DMS79 (cell line): ENCODE measurements around the gene PI4KA.

Experiments
- DNase-seq: peaks from one replicate; lab custom pipeline; 2025; lab: John Stamatoyannopoulos, UW

The PI4KA gene

DNA sequence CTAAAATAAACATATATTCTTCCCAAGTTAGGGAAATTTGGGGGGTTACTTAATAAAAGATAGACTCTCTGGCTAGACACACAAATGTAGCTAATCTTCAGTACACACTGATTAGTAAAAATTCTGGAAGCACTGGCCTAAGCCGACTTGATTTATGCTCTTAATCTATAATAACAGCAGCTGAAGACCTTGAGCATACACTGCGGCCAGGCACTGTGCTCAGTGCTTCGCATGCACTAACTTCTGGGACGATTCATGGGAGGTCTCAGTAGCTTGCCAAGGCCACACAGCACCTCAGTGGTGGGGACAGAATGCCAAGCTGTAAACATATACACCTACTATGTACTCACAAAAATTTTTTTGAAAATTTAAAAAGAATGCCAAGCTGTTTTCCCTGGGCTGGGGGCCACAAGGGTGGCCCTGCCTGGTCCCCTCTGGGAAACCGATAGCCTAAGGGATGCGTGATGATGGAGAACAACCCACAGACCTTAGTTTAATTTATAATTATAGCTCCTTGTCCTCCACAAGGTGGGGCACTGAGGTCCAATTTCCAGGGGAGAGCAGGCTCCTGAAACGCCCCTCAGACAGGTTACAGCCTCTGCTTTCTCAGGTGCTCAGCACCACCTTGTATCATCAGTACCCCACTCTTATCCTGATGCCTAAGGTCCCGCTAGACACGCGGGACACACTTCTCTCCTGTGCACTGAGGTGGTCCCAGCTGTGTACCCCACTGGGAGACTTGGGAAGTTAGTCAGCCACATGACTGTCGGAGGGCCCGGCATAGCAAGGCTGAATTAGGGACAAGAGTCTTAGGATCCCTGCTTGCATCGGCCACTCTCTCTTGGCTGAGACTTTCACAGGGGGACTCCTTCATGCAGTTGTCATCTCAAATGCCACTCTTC is 64.6 kb downstream of the PI4KA start:
- DNase-seq: no peak

DNA sequence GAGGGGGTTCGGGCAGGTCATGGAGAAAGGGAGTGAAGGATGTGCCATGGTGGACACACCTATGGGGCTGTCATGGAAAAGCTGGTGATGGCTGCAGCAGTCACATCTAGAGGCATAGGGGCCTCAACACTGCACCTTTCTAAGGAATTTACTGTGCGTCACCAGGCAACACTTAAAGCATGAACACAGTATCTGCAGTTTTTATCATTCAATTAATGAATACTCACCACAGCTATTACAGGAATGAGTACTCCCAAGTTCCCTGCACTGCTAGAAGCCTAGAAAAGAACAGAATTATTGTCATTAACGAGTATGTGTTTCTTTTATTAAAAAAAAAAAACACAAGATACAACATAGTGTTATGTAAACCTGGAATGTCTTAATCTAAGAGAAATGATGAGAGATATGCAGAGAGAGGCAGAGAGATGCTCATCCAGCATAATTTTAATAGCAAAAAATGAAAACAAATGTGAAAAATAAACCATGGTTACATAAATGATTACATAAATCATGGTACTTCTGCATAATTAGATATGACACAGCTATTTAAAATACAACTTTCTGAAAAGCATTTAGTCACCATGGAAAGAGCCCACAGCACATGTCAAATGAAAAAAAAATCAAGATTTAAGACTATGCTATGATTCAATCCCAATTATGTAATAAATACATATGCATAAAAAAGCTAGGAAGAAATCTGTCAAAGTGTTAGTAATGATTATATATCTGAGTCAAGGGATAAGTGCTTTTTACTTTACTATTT is 65.5 kb downstream of the PI4KA start:
- DNase-seq: no peak

GRCh38 chr22:20792221-20792965 is 66.2 kb downstream of the PI4KA start:
- DNase-seq: no peak

DNA sequence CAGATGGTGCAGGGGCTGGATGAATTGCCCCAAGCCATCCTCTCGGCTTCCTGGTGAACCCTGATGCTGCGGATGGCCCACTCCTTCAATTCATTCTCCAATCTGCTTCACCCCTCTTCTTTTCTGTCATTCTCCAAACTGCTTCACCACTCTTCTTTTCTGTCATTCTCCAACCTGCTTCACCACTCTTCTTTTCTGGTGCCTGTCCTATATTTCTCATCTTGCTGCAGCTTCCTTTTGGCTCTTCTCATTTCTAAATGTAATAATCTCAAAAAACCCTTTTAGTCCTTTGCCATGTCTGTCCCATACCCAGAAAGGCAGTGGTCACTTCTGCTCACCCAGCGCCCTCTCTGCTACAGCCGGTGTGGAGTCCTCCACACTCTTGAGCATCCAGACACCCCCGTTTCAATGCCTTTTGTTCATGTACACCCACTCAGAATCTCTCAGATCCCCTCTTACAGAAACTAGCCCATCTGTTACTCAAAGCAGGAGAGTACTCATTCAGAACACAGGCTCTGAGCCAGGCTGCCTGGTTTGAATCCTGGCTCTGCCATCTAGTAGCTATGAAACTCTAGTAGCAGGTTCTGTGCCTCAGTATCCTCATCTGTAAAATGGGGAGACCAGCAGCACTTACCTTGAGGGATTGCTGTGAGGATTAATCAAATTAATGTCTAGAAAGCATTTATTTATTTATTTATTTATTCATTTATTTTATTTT is 69.8 kb downstream of the PI4KA start:
- DNase-seq: no peak

DNA sequence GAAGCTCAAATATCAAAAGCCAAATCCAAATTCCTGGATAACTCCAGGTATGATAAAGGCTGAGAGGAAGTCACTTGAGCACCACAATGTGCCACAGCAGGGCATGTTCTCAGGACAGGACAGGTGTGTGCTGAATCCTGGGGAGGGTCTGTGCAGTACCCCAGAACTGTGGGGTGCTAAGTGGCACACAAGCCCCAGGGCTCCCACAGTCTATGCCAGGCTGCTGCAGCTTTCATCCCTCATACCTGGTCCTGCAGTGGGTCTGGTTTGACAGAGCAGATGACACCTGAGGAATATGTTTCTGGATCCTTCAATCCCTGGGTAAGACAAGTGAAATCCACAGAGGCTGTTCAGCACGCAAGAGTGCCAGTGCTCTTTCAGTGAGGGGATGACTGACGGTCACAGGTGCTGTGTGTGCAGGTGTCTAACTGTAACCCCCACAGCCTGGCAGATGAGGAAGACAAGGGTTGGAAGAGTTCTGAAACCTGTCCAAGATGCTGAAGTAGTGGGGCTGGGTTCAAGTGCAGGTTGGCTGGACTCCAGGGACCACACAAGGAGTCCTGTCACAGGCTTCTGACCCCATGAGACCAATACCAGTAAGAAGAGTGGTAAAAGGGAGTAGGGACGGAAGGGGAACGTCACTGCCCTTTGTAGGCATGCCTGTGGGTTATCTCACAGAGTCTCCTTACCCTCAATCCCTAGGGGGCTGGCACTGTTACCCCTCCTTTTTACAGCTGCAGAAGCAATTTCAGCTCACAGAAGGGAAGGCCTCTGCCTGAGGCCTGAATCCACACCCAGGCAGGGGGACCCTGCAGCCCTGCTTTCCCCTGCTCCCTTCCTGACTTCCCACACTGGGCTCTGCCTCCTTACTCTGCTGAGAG is 70.6 kb downstream of the PI4KA start:
- DNase-seq: peak; percentile 60

- DNase-seq: no peak
Measured at GRCh38 chr22:20787223-20787622, 71.4 kb downstream of the PI4KA start.

GRCh38 chr22:20786536-20786979 is 72.1 kb downstream of the PI4KA start:
- DNase-seq: no peak

GRCh38 chr22:20786048-20786447 is 72.6 kb downstream of the PI4KA start:
- no peak for DNase-seq

GRCh38 chr22:20785415-20785814 is 73.2 kb downstream of the PI4KA start:
- DNase-seq: no peak

GRCh38 chr22:20783844-20784723 is 74.5 kb downstream of the PI4KA start:
- no peak for DNase-seq

- no peak for DNase-seq
Measured at GRCh38 chr22:20783300-20783673, 75.3 kb downstream of the PI4KA start.

DNA sequence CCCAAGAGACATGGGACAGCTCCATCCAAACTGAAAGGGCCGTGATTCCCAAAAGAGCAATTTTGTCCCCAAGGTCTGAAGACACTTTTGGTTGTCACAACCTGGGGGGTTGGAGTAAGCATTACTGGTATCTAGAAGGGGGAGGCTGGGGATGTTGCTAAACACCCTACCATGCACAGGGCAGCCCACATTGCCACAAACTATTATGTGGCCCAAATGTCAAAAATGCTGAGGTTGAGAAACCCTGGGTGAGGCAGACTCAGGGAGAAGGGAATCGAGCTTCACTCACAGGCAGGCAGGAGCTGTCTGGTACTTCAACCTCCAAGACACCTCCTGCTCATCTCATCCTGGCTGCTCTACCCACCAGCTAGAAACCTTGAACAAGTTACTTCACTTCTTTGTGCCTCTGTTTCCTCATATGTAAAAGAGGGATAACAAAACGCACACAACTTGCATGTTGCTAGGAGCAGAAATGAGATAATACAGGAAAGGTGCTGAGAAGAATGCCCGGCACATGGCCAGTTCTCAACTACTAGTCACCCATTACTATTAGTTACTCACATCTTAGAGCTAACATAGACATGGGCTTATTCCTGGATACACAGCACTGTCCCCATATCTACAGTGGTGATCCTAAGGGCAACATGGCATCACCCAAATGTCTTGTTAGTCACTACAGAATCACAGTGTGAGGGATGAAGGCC is 75.9 kb downstream of the PI4KA start:
- DNase-seq: no peak

DNA sequence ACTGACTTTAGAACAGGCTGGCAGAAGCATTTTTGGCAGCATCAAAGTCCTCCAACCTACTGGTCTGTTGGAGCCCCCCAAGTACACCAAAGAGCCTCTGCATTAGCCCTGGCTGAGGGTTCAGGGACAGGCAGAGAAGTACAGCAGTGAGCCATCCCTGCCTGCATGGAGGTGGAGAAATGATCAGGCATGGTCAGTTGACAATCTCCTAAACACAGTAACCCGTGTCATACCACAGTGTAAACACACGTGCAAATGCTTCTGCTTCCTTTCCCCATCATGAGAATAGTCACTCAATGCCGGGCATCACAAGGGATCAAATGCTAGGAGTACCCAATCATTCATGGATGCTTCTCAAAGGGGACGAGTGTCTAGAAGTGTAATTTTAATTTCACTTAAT is 76.5 kb downstream of the PI4KA start:
- no peak for DNase-seq

DNA sequence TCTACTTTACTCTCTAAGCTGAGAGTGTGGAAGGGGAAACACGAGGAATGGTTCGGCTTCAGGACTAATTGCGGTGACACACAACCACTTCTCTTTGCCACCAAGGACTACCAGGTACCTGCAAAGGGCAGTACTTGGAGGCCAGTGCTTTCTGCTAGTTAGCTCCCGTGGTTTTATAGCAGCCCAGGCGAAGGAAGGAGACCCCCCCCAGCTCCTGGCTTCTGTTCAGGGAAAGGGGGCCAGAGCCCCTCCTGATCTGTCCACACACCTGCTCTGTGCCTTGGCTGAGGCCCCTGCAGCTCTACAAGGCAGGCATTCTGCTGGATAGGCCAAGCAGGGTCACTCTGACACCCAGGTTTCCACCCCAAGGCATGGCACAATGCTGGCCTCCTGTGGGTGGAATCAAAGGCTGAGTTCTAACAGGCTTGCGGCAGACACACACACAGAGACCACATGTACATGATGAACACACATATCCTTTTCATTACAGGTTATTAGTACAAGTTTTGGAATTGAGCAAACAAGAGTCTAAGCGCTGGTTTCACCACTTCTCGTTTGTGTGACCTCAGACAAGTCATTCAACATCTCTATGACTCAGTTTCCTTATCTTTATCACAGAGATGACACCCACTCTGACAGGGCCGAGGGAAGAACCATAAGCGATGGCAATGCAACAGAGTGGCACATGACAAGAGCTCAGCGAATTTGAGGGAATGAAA is 77.2 kb downstream of the PI4KA start:
- DNase-seq: no peak

DNA sequence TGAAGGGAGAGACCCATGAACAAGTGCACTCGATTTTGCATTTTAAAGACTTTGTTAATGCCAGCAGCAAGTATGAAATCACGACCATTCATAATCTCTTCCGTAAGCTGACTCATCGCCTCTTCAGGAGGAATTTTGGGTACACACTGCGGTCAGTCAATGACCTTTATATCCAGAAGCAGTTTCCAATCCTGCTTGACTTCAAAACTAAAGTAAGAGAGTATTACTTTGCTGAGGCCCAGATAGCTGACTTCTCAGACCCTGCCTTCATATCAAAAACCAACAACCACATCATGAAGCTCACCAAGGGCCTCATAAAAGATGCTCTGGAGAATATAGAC is 78.8 kb downstream of the PI4KA start:
- DNase-seq: no peak

- DNase-seq: no peak
Measured at GRCh38 chr22:20779014-20779817, 79.4 kb downstream of the PI4KA start.

DNA sequence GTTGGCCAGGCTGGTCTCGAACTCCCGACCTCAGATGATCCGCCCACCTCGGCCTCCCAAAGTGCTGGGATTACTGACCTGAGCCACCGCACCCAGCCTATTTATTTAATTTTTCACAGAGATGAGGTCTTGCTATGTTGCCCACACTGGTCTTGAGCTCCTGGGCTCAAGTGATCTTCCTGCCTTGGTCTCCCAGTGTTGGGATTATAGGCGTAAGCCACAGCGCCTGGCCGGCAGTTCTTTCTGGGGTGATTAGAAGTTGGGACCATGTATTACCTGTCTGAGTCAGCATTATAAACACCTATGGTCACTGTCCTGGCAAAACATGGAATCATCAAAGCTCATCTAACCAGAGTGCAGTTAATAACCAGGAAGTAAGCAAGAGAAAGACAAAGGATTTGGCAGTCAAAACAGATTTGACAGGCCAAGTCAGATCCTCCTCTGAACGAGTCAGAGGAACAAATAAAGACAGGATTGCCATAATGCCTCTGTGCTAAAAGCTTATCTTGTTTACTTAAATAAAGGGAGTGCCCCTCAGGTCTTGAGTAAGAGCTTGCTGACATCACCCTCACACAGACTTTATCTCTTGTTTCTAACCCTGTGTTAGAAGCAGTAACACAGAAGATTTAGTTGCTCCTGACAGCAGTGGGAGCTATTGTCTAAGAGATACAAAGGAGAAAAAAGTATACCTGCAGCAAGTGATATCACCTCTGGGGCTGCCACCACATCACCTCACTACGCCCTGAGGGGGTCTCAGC is 81.0 kb downstream of the PI4KA start:
- peak; percentile 34 for DNase-seq
